Heart right ventricle (tissue), 16 donors: ENCODE data around the gene KIF16B. TPM values are rescaled to one million over a fixed set of nuclear protein-coding genes. Genes with fewer than 3 reads are reported as not detected.

ENCODE experiments used
- ATAC-seq, 8 donors: fragments of 200-7000 bp; cut with Tn5 transposase; one replicate each; pipeline ENCODE4 v1.9.1; 2020; ENCODE audit warnings: mild to moderate bottlenecking in 8 of 8, moderate library complexity in 8 of 8, moderate number of reproducible peaks in 1 of 8
- DNase-seq, 2 donors: peaks; one replicate each; pipeline ENCODE4 v3.0.0-alpha.2; 2020
- H3K27ac ChIP-seq, 10 donors: fragments of 200-600 bp; sonication (generic) in 2 of 10; one replicate each; pipeline versions ENCODE4 v1.5.0 to v1.8.0; 2020 to 2022; ENCODE audit warnings: mild to moderate bottlenecking in 3 of 10
- H3K27me3 ChIP-seq, 7 donors: fragments of 200-600 bp; one replicate each; pipeline ENCODE4 v1.8.0; 2021 to 2022; ENCODE audit warnings: mild to moderate bottlenecking in 2 of 7
- H3K36me3 ChIP-seq, 9 donors: fragments of 200-600 bp; sonication (generic) in 1 of 9; one replicate each; pipeline versions ENCODE4 v1.5.0 to v1.8.0; 2020 to 2022; ENCODE audit warnings: mild to moderate bottlenecking in 2 of 9
- H3K4me1 ChIP-seq, 9 donors: fragments of 200-600 bp; sonication (generic) in 1 of 9; one replicate each; pipeline versions ENCODE4 v1.5.0 to v1.8.0; 2020 to 2022; ENCODE audit warnings: mild to moderate bottlenecking in 4 of 9
- H3K4me3 ChIP-seq, 10 donors: fragments of 200-600 bp; sonication (generic) in 2 of 10; one replicate each; pipeline versions ENCODE4 v1.5.0 to v1.8.0; 2020 to 2022; ENCODE audit warnings: mild to moderate bottlenecking in 7 of 10, moderate library complexity in 2 of 10
- H3K9me3 ChIP-seq, 11 donors: fragments of 200-600 bp in 10 of 11; sonication (generic) in 2 of 11; one replicate each; pipeline versions ENCODE4 v1.5.0 to v1.8.0; 2013 to 2022; ENCODE audit warnings: mild to moderate bottlenecking in 2 of 11, control low read depth in 1 of 11, moderate library complexity in 1 of 11
- WGBS, 2 donors: extraction: QIAGEN DNeasy Blood & Tissue Kit; methylation state at CpG; one replicate each; pipeline ENCODE4 v1.1.7; 2013; ENCODE audit warnings: inconsistent platforms in 1 of 2; 5-methylcytosine and 5-hydroxymethylcytosine counted together
- intact Hi-C, 10 donors: fragments of 100-400 bp; cut with DNase I; formaldehyde crosslinking; loops; one replicate each; pipeline versions ENCODE4 v1.11.1 to v1.14.2; 2022
- polyA plus RNA-seq, 2 donors: library from polyadenylated mRNA; stranded (reverse); fragments of 200-250 nt; gene quantifications; one replicate each; pipeline ENCODE4 v1.2.3, GENCODE V29; 2013
- total RNA-seq, 10 donors: library from RNA; stranded (reverse); fragmentation: NEBNext Ultra II Directional in 3 of 10; extraction: Animal tissue kit (Norgen Biotek cat#: 25700) in 3 of 10; gene quantifications; one replicate each; pipeline versions ENCODE4 v1.2.1 to v1.2.4, GENCODE V29; 2021 to 2023
- TF ChIP-seq, protein P1 (sequence below), 9 donors: fragments of 200-600 bp; sonication (generic) in 2 of 9; IDR thresholded peaks; one replicate each; pipeline versions ENCODE4 v1.5.0 to v1.8.0; 2021 to 2022; ENCODE audit warnings: antibody characterized with exemption in 9 of 9, mild to moderate bottlenecking in 5 of 9, moderate library complexity in 1 of 9
- donor health status: Arrhythmogenic right ventricular cardiomyopathy.
- donor health status: ischemic (EF 13 %, LVEDD 7.1; RV severe dilation, severe dysfunction).
- donor health status: healthy with polysubstance abuse.
- donor health status: DM: no; HTN: yes; CAD: no.
- donor health status: DM: no; HTN: no; CAD: no.
- donor health status: ischemic (EF 25% LVEDD 6.9; RV normal size, moderate dysfunction).
- donor health status: ischemic (EF 25% LVEDD 5.7; RV mildly dilated, moderate dysfunction).
- donor health status: healthy.
- donor health status: DM: yes; HTN: yes; CAD: no.
- donor health status: Ischemic cardiomyopathy.
- donor health status: ischemic (EF 35%, LVEDD 5.7; RV mildly dilated, moderate dysfunction).
- donor health status: nonischemic (EF 11% LVEDD 7.7; RV severe dilation, severe dysfunction).
- donor health status: DM: yes; HTN: yes; CAD: no.
- donor health status: PGD.
- donor health status: ischemic (EF 29% LVEDD 5.4; RV normal size, mild dysfunction).
- donor health status: nonischemic (EF 23%, LVEDD 6.1; RV moderate dilation, normal function).

The KIF16B gene
- total and polyA plus RNA-seq, 12 donors, result 9.7 to 22.5 (median 17.9) TPM

DNA sequence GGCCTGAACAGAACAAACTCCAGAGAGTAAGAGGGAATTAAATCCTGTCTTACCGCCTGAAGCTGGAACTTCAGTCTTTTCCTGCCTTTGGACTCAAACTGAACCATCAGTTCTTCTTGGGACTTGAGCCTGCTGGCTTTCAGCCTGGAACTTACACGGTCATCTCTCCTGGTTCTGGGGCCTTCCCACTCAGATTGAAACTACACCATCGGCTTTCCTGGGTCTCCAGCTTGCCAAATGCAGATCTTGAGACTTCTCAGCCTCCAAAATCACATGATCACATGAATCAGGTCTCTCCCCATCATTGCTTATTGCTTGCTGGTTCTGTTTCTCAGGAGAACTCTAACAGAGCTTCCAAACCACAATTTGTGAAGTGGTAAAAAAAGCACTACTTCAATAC, 276.3 kb downstream of the KIF16B start:
- intact Hi-C loops, result no loop called here
- ATAC-seq, result no peak
- 79 to 91% methylated on average over 3 of the region's 3 CpGs for WGBS, 2 donors

GRCh38 chr20:16295534-16295933, 277.7 kb downstream of the KIF16B start:
- intact Hi-C loops, result no loop called here
- DNase-seq, result no peak
- Histone ChIP-seq H3K27me3 (no peaks in the 10 kb centered on the region), H3K4me3 (no peak overlapping the region), H3K9me3 (no peaks in the 10 kb centered on the region), H3K36me3 (peaks cover 0 to 6% (median 0%) of the 10 kb centered on the region in 9 donors), H3K4me1 (no peaks in the 10 kb centered on the region), H3K27ac (no peak overlapping the region)
- WGBS, 2 donors, result 83 to 96% methylated on average over 5 of the region's 5 CpGs
- TF ChIP-seq, protein P1, sequence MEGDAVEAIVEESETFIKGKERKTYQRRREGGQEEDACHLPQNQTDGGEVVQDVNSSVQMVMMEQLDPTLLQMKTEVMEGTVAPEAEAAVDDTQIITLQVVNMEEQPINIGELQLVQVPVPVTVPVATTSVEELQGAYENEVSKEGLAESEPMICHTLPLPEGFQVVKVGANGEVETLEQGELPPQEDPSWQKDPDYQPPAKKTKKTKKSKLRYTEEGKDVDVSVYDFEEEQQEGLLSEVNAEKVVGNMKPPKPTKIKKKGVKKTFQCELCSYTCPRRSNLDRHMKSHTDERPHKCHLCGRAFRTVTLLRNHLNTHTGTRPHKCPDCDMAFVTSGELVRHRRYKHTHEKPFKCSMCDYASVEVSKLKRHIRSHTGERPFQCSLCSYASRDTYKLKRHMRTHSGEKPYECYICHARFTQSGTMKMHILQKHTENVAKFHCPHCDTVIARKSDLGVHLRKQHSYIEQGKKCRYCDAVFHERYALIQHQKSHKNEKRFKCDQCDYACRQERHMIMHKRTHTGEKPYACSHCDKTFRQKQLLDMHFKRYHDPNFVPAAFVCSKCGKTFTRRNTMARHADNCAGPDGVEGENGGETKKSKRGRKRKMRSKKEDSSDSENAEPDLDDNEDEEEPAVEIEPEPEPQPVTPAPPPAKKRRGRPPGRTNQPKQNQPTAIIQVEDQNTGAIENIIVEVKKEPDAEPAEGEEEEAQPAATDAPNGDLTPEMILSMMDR (IDR thresholded peaks at IDR 0.05), result no peak
- no peak for ATAC-seq

More for the DNA sequence above, 276.3 kb downstream of the KIF16B start:
- Histone ChIP-seq H3K4me3 (no peak overlapping the region), H3K9me3 (peaks cover 0 to 13% (median 6%) of the 10 kb centered on the region in 11 donors), H3K27ac (no peak overlapping the region), H3K27me3 (no peaks in the 10 kb centered on the region), H3K4me1 (no peaks in the 10 kb centered on the region), H3K36me3 (peaks cover 0 to 8% (median 0%) of the 10 kb centered on the region in 9 donors)
- TF ChIP-seq, protein P1 (IDR thresholded peaks at IDR 0.05), result no peak
- DNase-seq, result no peak

GRCh38 chr20:16293590-16293989, 279.7 kb downstream of the KIF16B start:
- intact Hi-C loops, result no loop called here
- 73 to 91% methylated on average over 5 of the region's 5 CpGs for WGBS, 2 donors
- Histone ChIP-seq H3K27ac (no peak overlapping the region), H3K27me3 (no peaks in the 10 kb centered on the region), H3K9me3 (no peaks in the 10 kb centered on the region), H3K36me3 (peaks cover 0 to 6% (median 0%) of the 10 kb centered on the region in 9 donors), H3K4me3 (no peak overlapping the region), H3K4me1 (no peaks in the 10 kb centered on the region)
- TF ChIP-seq, protein P1 (IDR thresholded peaks at IDR 0.05), result no peak
- DNase-seq (no peak), ATAC-seq (no peak)

GRCh38 chr20:16292226-16292880, 280.9 kb downstream of the KIF16B start:
- Histone ChIP-seq H3K4me1 (no peaks in the 10 kb centered on the region), H3K27ac (no peak overlapping the region), H3K9me3 (no peaks in the 10 kb centered on the region), H3K27me3 (no peaks in the 10 kb centered on the region), H3K36me3 (peaks cover 0 to 6% (median 0%) of the 10 kb centered on the region in 9 donors), H3K4me3 (no peak overlapping the region)
- DNase-seq (no peak), ATAC-seq (no peak)
- intact Hi-C loops, result no loop called here
- WGBS, 2 donors, result 80 to 81% methylated on average over 4 of the region's 4 CpGs
- TF ChIP-seq, protein P1 (IDR thresholded peaks at IDR 0.05), result no peak
